ENCODE data around the gene WDR18.
"Not testable (repeated sequence)": the region's sequence is repeated elsewhere in the genome, so short reads cannot be mapped to it uniquely, and the experiment has no call there.

WDR18 gene

GRCh38 chr19:950352-951066 is 33.6 kb upstream of the WDR18 start:
- DNase-seq: no peak

DNA sequence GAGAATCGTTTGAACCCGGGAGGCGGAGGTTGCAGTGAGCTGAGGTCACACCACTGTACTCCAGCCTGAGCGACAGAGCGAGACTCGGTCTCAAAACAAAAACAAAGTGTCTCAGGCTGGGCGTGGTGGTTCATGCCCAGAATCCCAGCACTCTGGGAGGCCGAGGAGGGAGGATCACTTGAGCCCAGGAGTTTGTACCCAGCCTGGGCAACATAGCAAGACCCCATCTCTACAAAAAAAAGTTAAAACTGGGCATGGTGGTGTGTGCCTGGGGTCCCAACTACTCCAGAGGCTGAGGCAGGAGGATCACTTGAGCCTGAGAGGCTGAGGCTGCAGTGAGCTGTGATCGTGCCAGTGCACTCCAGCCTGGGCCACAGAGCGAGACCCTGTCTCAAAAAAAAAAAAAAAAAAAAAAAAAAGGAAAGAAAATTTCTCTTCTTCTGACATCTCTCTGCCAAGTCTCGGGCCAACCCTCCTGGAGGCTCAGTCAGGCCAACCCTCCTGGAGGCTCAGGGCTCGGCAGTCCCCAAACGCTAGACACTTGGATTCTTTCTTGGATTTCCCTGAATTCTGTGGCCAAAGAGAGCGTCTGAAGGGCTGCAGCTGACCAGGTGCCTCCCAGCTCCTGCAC is 32.0 kb upstream of the WDR18 start:
- no peak for DNase-seq

GRCh38 chr19:952680-953444 is 31.3 kb upstream of the WDR18 start:
- DNase-seq: no peak

DNA sequence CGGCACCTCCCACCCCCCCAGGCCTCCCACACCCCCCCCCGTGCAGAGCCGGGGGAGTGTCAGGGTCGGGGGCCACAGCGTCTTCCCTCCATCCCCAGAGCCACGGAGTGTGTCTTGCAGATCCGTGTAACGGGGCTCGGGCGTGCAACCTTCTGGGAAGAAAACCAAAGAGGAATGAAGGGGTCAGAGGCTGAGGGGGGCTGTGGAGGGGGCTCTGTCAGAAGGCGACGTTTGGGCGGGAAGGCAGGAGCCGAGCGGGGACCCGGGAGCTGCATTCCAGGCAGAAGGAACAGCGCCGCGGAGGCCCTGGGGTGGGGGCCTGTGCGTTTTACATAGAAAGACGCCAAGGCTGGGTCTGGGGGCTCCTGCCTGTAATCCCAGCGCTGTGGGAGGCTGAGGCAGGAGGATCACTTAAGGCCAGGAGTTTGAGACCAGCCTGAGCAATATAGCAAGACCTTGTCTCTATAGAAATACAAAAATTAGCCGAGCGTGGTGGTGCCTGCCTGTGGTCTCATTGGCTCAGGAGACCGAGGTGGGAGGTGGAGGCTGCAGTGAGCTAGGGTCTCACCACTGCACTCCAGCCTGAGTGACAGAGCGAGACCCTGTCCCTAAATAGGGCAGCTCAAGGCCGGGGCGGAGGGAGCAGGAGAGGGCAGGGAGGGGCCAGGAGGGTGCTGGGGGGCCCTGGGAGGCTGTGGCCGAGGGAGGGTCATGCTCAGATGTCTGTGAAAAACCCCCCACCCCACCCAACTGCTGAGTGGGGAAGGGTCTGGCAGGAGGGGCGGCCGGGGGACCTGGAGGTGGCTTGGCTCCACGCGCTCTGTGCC is 30.5 kb upstream of the WDR18 start:
- no peak for DNase-seq

DNA sequence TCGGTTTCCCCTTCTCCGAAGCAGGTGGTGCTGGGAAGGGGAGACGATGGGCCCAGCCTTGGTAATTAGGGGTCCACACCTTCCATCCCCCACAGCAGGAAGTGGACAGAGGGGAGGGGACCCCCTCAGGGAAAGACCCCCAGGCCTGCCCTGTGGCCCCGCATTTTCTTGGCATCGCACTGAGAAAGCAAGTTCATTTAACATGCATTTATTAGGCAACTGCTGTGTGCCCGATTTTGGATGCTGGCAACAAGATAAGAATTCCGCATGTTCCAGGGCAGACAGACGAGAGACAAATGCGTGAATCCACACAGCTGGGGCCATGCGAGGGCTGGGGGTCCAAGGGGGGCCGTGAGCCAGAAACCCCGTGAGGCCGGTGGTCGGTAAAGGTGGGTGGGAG is 29.9 kb upstream of the WDR18 start:
- DNase-seq: no peak

DNA sequence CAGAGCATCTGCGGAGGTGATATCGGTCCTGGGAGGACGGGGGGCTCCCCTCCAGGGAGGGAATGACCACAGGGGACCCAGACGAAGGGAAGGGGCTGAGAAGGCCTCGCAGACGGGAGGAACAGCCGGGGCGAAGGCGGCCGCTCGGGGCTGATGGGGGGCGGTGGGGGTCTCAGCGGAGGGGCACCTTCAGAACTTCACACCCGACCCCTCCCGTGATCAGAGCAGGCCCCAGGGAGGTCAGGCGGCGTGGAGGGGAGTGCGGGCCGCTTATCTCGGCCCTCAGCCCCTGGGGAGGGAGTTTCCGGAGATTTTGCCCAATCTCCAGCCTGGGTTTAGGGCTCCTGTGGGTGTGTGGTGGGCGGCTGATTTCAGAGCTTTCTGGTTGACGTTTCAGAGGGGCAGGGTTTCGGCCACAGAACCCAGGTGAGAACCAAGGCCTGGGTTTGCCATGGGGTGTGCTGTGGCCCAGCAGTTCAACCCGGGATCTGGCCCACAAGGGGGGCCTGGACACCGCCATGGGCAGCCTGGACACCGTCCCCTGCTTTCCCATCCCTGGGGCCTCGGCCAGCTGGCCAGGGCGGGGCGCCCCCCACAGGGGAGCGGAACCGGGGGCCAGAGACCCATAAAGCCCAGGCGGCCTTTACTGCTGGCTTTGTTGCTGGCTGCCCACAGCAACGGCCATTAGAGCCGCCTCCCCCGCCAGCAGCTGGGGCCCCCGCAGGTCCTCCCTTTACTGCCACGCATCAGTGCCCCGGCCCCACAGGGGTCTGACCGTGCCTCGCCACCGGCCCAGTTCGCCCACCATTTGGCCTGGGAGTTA is 29.3 kb upstream of the WDR18 start:
- no peak for DNase-seq

GRCh38 chr19:955803-956765 is 28.1 kb upstream of the WDR18 start:
- DNase-seq: no peak

GRCh38 chr19:956766-957440 is 27.2 kb upstream of the WDR18 start:
- no peak for DNase-seq

- DNase-seq: not testable (repeated sequence)
Observed at GRCh38 chr19:957578-957977, 26.6 kb upstream of the WDR18 start.

DNA sequence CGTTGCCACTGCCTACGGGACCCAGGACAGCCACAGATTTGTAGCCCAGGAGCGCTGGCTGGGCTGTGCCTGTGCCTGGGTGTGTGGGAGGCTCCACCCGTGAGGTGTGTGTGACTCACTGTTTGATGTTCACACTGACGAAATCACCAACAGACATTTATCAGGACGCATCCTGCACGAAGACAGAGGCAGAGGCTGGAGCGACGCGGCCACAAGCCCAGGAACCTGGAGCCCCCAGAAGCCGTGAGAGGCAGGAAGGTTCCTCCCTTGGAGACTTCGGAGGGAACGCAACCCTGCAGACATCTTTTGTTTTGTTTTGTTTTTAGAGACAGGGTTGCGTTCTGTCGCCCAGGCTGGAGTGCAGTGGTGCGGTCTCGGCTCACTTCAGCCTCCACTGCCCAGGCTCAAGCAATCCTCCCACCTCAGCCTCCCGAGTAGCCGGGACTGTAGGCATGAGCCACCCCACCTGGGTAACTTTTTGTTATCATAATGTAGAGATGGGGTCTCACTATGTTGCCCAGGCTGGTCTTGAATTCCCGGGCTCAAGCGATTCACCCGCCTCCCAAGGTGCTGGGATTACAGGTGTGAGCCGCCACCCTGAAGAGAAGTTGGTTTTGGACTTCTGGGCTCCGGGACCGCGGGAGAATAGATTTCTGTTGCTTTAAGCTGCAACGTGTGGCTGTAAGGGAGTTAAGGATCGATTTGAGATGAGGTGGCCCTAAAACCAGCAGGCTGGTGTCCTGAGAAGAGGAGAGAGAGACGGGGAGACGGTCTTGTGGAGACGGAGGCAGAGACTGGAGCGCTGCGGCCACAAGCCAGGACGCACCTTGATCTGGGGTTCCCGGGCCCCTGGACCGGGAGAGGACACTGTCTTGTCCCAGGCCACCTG is 24.9 kb upstream of the WDR18 start:
- DNase-seq: no peak

DNA sequence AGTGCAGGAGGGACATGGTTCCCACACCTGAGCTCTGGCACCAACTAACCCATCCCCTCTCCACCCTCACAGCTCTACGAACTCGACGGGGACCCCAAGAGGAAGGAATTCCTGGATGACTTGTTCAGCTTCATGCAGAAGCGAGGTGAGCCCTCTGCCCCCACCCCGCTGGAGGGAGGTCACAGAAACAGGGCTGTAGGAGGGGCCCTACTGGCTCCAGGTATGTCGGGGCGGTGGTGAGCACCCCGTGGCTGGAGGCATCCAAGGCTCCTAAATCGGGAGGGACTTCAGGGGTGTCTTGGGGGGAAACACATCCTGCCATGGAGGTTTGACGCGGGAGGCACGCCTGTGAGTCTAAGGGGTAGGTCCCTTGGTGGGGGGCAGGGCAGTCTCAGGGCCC is 24.1 kb upstream of the WDR18 start:
- DNase-seq: no peak

DNA sequence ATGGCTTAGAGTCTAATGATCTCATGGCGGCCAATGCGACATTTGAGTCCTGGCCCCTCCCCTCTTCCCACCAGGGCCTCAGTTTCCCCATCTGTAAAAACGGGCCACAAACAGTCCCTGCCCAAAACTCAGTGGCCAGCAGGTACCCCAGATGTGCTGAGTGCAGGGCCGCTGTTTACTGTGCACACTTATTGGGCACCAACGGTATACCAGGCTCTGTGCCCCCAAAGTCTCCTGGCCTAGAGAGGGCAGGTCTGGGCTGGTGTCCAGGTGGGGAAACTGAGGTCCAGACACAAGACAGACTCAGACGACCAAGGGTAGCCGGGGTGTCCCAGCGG is 23.6 kb upstream of the WDR18 start:
- DNase-seq: no peak

GRCh38 chr19:961866-962620 is 22.1 kb upstream of the WDR18 start:
- no peak for DNase-seq

DNA sequence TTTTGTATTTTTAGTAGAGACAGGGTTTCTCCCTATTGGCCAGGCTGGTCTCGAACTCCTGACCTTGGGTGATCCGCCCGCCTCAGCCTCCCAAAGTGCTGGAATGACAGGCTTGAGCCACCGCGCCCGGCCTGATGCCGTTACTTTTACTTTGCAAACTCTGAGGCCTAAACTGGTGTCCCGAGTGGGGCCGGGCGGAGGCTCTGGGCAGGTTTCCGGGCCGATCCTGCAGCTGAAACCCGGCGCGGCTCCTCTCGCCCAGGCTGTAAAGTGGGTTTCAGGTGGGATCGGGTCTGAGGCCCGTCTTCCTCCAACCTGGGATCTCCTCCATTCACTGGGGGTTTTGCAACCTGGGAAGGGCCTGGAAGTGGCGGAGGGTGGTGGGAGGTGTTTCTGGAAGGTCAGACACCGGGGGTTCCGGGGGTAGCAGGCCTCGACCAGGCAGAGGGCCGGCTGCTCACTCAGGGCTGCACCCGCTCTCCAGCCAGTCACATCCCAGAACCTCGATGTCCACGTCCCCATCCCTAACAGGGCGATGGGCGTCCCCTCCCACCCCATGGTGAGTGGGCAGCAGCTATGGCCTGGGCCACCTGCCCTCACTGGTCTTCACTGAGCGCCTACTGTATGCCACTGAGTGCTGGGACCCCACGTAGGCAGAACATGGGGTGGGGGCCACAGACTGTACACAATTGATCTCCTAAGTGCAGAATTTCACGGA is 21.3 kb upstream of the WDR18 start:
- DNase-seq: no peak

DNA sequence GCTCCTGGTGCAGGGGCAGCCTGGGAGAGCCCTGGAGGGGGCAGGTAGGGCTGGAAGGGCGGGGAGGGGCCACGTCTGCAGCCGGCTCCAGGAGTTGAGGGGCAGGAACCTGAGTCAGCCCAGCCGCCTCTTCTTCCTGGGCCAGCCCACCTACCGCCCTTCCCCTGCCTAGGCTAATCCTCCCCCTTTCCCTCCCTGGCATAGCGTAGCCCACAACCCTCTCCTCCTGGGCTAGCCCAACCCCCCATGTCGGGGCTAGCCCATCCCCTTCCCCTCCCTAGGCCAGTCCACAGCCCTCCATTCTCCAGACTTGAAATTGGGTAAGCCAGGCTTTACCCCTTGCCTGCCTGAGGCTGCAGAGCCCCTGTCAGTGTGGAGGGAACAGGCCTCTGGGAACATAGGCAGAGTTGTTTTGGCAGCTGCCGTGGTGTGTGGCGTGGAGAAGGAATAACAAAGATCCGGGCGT is 20.6 kb upstream of the WDR18 start:
- no peak for DNase-seq

GRCh38 chr19:964116-964520 is 20.0 kb upstream of the WDR18 start:
- DNase-seq: no peak
